Right renal pelvis (tissue), 4 donors: Measurements from ENCODE around the gene SPTBN1. TPM values are rescaled to one million over a fixed set of nuclear protein-coding genes. Genes with fewer than 3 reads are reported as not detected.

Experiments used
- DNase-seq, 4 donors: peaks; one replicate each; pipeline ENCODE4 v3.0.0-alpha.2; 2013; ENCODE audit warnings: low read depth in 4 of 4, low spot score in 3 of 4, missing footprints in 1 of 4
- polyA plus RNA-seq, 4 donors: library from polyadenylated mRNA; unstranded; fragments of 120-200 nt; gene quantifications; one replicate each; pipeline ENCODE4 v1.2.1, GENCODE V29; 2013; ENCODE audit not compliant: insufficient read length in 4 of 4

Gene SPTBN1
- polyA plus RNA-seq, 4 donors: 224 to 243 (median 228) TPM

GRCh38 chr2:54584598-54584997 is 128.5 kb downstream of the SPTBN1 start:
- no peak for DNase-seq

DNA sequence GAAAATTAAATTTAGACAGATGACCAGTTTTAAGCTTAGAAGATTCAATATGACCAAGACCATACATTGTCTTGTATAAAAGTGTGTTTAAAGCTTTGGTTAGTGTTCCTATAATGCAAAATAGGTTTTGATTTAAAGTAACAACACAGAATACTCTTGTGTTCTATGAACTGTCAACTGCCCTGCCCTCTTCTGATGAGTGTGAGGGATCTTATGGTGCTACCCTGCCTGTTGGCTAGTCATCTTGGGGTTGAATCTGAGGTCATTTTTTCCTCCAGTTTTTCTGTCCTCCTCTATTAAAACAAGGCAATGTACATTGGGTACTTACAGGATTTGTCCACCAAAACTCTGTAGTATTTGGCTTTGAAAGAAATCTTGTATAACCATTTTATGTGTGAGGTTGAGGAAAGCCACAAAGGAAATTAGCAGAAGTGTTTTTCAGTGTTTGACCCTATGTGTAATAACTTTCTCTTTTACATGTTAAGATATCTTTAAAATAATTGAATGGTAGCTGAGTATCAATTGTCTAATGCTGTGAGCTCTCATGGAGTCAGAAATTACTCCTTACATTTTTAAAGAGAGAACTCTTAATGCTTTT is 129.1 kb downstream of the SPTBN1 start:
- DNase-seq: no peak

DNA sequence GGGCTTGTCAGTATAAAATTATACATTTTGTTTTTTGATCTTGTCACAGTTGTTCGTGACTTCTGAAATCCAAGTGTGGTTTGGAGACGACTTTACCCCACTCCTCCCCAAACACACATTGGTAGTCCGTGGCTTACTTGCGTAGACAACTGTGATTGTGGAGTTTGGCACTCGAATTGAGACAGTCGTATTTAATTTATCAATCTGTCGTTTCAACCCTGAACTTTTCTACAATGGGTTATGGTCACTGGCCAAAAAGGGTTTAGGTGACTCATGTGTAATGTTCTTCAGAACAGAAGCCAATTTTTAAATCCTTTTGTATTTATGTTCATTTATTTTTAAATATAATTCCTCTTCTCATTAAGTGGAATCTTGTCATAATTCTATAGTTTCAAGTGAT is 129.9 kb downstream of the SPTBN1 start:
- DNase-seq: no peak

GRCh38 chr2:54586494-54586893 is 130.4 kb downstream of the SPTBN1 start:
- DNase-seq: no peak

DNA sequence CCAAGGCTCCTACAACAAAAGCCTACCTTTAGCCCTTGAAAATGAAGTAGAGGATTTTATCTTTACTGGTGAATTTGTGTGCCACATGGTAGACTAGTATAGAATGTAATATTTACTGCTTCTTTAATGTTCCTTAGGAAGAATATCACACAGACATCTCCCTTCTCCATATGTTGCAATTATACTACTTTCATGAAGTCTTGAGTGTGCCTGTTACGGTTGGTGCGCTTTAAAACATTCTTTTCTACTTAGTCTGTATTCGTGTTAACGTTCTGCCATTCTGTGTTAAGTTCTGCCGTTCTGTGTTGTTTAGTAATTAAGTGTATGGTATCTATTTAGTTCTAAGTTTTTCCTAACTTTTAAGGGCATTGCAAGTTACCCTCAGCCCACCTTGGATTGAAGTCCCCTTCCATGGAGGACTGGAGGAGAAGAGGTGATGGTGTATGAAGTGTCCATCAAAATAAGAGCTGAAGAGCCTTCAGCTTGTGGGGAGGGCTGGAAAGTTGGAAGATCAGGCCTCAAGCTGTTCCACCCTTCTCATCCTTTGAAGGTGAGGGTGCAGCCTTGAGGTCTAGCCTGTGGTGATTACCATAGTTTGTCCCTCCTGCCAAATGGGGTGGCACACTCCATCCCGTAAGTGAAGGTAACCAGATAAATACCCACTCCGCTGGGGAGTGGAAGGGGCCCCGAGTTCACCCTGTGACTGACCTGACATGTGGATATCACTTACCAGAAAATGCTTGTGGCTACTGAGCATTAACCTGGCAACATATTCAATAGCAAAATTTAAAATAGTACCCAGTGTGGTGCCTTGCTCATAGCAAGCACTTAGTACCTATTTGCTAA is 131.3 kb downstream of the SPTBN1 start:
- no peak for DNase-seq

GRCh38 chr2:54588244-54588899 is 132.2 kb downstream of the SPTBN1 start:
- no peak for DNase-seq

- no peak for DNase-seq
Measured at GRCh38 chr2:54589038-54589339, 132.9 kb downstream of the SPTBN1 start.

DNA sequence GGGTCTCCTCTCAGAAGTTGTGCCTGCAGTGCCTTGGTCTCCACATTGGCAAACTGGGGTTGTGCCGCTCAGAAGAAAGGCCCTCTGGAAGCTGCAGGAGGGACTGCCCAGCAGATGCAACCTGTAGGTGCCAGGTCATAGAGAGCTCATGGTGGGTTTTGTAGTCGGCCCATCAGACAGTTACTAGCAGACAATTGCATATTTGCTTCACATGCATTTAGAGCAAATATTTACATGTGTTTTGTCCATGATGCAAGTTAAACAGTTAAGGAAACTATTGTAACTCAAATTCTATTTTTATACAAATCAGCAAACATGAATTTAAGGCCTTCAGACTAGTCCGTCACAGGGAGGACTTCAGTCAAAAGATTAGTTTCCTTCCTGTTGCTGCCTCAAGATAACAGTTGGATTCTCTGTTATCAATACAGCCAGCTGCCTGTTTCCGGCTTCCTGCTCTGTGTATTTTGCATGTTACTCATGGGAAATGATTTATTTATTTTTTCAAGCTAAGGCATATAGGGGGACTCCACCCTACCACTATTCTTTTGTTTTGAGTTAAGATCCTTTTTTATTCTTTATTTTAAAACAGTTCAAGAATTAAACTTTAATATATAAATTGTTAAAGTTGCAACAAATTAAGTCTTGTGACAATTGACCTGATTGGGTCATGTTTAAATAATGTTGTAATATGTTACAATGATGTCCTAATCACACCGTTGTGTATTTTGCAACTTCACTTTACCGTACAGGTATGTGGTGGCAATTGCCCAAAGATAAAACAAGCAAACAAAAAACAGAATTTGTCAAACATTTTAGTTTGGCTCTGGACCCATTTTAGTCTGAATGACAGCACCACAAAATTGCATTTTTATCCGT is 133.5 kb downstream of the SPTBN1 start:
- DNase-seq: no peak

GRCh38 chr2:54590216-54591120 is 134.3 kb downstream of the SPTBN1 start:
- DNase-seq: no peak

- DNase-seq: no peak
Measured at GRCh38 chr2:54591551-54591950, 135.4 kb downstream of the SPTBN1 start.

GRCh38 chr2:54593249-54593648 is 137.1 kb downstream of the SPTBN1 start:
- no peak for DNase-seq

GRCh38 chr2:54594048-54594447 is 137.9 kb downstream of the SPTBN1 start:
- DNase-seq: no peak

GRCh38 chr2:54595161-54595803 is 139.2 kb downstream of the SPTBN1 start:
- DNase-seq: no peak

DNA sequence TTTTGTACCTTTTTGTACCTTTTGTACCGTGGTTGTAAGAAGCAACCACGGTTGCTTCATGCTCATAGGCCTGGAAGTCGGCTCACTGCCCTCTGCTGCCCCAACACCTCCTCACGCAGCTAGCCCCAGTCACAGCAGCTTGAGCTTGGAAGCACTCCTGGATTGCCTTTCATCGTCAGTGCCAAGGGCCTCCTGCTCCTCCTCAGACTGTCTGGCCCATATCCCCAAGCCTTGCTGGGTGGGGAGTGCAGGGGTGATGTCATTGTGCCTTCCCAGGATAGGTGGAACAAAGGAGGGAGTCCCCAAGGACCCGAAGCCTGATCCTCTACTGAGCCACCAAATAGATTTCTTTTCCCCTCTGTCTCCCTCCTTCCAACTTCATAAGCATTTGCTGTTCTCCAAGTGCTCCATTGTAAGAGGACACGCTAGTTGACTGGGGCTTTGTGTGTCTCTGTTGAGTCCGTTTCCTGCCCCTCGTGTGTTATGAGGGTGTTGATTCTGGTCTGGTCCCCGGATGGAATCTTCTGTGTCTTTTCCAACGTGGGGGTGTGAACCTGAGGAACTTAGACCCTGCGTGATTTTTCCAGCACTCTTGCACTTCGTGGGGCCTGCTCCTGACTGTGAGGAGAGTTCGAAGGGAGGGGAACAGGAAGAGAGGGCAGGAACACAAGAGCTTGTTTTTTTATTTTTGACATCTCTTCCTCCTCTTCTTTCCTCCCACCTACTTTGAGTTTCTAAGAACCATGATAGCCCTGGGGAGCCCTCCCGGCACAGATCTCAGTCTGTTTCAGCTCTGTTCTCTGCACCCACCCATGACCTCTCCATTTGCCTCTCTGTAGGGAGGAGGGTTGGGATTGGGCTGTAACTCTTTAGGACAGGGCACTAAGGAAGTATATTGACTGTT is 140.1 kb downstream of the SPTBN1 start:
- DNase-seq: no peak

GRCh38 chr2:54597153-54597848 is 141.2 kb downstream of the SPTBN1 start:
- no peak for DNase-seq

DNA sequence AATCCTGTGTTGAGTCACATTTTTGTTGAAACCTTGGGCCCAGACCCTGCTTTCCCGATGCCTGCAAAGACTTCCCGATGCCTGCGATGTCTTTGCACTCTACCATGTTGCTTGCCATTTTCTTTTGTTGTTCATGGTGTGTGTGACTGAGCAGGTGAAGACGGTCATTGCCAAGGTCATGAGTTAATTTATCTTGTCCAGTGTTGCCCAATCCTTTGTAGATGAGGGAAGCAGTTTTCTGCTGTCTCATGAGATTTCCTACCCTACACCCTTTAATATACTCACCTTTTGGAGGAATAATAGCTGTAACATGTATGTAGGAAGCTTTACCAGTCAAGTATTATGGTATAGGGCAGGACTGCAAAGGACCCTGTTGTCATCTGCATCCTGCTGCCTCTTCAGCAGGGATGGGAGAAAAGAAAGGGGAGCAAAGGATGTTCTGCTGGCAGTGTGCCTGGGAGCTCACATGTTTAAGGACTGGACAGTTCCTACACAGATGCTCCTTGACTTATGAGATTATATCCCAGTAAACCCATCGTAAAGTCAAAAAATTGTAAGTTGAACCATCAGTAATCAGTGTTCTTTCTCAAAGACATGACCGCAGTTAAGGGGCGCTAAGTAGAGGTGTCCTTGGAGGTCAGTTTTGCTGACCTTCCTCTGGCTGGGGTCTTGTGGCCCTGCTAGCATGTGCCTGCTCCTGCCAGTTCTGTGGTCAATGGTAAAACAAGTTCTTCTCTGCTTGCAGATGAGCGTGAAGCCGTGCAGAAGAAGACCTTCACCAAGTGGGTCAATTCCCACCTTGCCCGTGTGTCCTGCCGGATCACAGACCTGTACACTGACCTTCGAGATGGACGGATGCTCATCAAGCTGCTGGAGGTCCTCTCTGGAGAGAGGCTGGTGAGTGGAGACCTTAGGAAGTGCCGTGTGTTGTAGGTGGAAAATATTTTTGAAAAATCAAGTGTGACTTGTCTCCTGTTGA is 142.5 kb downstream of the SPTBN1 start:
- DNase-seq: no peak

GRCh38 chr2:54599326-54599710 is 143.2 kb downstream of the SPTBN1 start:
- no peak for DNase-seq
